ENCODE data around the gene ABHD8.

DNA sequence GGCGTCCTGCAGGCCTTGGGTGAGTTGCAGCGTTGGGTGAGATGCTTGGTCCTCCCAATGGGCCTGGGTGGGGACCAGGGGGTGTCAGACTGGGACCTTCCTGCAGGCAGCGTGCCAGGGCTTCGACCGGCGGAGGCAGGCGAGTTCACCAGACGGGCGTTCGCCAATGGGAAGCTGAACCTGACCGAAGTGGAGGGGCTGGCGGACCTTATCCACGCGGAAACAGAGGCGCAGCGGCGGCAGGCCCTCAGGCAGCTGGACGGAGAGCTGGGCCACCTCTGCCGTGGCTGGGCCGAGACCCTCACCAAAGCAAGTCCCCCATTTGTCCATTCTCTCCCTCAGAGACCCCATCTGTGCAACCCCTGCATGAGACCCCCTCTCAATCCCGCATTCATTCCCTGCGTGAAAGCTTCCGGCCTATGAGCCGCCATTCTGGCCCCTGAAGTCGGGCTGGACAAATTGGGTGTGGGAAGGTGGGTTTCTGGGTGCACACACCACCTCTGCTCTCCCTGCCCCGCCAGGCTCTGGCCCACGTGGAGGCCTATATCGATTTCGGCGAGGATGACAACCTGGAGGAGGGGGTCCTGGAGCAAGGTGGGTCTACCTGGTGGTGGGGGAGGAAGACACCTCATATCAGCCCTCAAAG lies 35.3 kb upstream of the ABHD8 start:
- TF ChIP-seq CREB1 (IDR thresholded peaks at IDR 0.05; ENCODE audit: low read depth) (no peak), MAX (IDR thresholded peaks at IDR 0.05) (no peak), YY1 (IDR thresholded peaks at IDR 0.05; ENCODE audit: low read depth) (no peak), EP300 (IDR thresholded peaks at IDR 0.05; ENCODE audit: borderline replicate concordance) (no peak)
- TF ChIP-seq, protein P1, sequence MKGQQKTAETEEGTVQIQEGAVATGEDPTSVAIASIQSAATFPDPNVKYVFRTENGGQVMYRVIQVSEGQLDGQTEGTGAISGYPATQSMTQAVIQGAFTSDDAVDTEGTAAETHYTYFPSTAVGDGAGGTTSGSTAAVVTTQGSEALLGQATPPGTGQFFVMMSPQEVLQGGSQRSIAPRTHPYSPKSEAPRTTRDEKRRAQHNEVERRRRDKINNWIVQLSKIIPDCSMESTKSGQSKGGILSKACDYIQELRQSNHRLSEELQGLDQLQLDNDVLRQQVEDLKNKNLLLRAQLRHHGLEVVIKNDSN (IDR thresholded peaks at IDR 0.05): no peak
